Activated T-helper 2 cell treated with anti-CD3 and anti-CD28 coated beads, Interferon-gamma antibody, Interleukin-2, Interleukin-4, amounts not matched to agents 10 μg/mL and 5 μg/mL and 100 μg/mL, durations not matched to agents 14 hours and 24 hours and 36 hours (primary cell): ENCODE data around the gene MSRB2. TPM values are rescaled to one million over a fixed set of nuclear protein-coding genes. Genes with fewer than 3 reads are reported as not detected.
A peak's percentile ranks its signal among the peaks of the same experiment; 100 is the strongest.

Experiments used
- DNase-seq: peaks from one replicate; pipeline ENCODE4 v3.0.0; 2021; ENCODE audit warnings: low spot score
- H3K27ac Mint-ChIP-seq: one replicate; pipeline ENCODE4 v1.8.0; 2021; ENCODE audit warnings: mixed read lengths
- H3K27me3 Mint-ChIP-seq: one replicate; pipeline ENCODE4 v1.8.0; 2021; ENCODE audit warnings: low read depth, mixed read lengths
- H3K36me3 Mint-ChIP-seq: one replicate; pipeline ENCODE4 v1.8.0; 2021; ENCODE audit warnings: low read depth, mixed read lengths
- H3K4me1 Mint-ChIP-seq: one replicate; pipeline ENCODE4 v1.8.0; 2021; ENCODE audit warnings: low read depth, mixed read lengths
- H3K4me3 Mint-ChIP-seq: one replicate; pipeline ENCODE4 v1.8.0; 2021; ENCODE audit warnings: low read depth, mild to moderate bottlenecking, moderate library complexity, mixed read lengths
- H3K9me3 Mint-ChIP-seq: one replicate; pipeline ENCODE4 v1.8.0; 2021; ENCODE audit warnings: mixed read lengths
- intact Hi-C: fragments of 100-400 bp; cut with micrococcal nuclease; formaldehyde crosslinking; loops from one replicate; pipeline ENCODE4 v1.15.1; 2023
- total RNA-seq: library from RNA; stranded (reverse); gene quantifications from 2 replicates; pipeline ENCODE4 v1.2.3, GENCODE V29; 2022

The MSRB2 gene
- total RNA-seq, result 4.0 and 4.4 TPM in 2 replicates

DNA sequence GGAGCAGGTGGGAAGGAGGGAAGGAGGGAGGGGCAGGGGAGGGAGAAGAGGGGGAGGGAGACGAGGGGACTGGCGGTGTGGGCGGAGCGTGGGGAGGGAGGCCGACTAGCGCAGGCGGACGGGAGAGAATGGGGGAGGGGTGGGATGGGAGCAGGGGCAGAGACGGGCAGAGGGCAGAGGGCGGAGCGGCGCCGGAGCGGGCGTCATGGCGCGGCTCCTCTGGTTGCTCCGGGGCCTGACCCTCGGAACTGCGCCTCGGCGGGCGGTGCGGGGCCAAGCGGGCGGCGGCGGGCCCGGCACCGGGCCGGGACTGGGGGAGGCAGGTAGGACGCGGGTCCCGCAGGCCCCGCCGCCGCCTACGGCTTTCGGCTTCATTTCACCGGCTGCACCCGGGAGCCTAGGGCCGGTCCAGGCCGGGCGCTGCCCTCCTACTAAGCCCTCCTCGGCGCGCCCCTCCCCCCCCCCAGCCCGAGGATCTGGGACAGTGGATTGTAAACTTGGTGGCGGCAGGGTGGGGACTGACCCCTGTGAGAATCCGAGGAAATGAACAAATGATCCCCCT is at the start of gene MSRB2:
MSRB2 (plus strand) TSS at position 176 of the 562 bp plus-strand sequence; CDS start at position 206, 30 bp downstream.
- H3K27ac Mint-ChIP-seq, result peak within 1 kb of the TSS; percentile 83
- H3K9me3 Mint-ChIP-seq, result peaks cover 6% of the 10 kb centered on the region
- peaks cover 17% of the 10 kb centered on the region for H3K27me3 Mint-ChIP-seq
- DNase-seq, result peak; percentile 66
- peaks cover 4% of the 10 kb centered on the region for H3K36me3 Mint-ChIP-seq
- H3K4me3 Mint-ChIP-seq, result peak within 1 kb of the TSS; percentile 88
- H3K4me1 Mint-ChIP-seq, result peaks cover 41% of the 10 kb centered on the region
- intact Hi-C loops, result loop anchor here (1.0 to 10.0 kb wide), 5 partner anchors 269 to 1092 kb away; partner anchors contain the start of genes DNAJC1 and PIP4K2A

DNA sequence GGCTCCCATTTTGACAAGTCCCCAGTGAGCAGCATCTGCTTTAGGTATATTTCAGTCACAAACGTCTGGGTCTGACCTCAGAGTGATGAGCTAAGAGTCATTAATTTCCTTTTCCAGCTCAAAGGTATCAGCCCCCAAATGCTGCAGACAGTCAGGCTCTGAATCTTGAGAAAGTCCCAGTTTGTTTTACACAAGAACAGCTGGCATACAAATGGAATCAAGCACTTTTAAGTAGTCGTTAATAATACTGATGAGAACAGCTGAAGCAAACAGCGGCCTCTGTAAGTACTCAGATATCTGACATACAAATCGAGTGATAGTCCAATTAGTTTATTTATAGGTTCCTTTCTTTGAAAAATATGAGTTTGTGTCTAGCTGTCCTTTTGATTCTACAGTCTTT is 49.4 kb upstream of the MSRB2 start:
- no peak overlapping the region for H3K4me3 Mint-ChIP-seq
- no peaks in the 10 kb centered on the region for H3K4me1 Mint-ChIP-seq
- H3K9me3 Mint-ChIP-seq, result no peaks in the 10 kb centered on the region
- no peaks in the 10 kb centered on the region for H3K36me3 Mint-ChIP-seq
- intact Hi-C loops, result no loop called here
- no peak for DNase-seq
- peaks cover 7% of the 10 kb centered on the region for H3K27me3 Mint-ChIP-seq
- H3K27ac Mint-ChIP-seq, result no peak overlapping the region

DNA sequence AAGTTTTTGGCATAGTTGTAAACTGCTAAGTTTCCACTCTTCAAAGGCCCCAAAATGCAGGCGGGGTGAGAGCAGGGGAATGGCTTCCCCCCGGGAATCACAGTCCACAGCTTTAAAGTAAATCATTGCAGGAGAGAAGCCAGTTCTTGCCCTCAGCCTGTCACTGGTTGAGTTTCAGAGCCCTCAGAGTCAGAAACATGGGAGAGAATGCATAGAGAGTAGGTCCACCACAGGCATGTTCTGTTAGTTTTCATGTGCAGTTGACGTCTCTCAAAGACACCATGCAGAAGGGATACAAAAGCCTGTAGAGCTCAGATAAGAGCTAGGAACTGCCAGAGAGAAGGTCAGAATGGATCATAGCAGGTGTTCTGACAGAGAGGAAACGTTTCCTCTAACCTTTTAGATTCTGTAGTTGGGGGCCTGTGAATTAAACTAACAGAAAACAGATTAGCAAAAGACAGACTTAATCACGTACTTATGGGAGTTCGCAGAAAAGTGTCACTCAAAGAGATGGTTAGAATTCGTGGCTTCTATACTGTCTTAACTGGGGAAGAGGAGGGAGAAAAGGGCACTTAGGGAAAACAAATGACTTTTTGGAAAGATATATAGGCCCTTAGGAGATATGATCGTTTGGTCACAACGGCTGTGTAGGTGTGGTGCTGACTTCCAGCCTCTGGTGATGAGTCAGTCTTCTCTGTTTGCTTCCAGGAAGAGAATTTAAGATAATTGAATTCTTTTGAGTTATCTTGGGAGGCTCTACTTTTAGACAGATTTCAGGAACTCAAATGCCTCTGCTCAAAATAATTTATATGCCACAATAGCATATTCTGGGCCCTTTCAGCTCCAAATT is 48.0 kb upstream of the MSRB2 start:
- H3K9me3 Mint-ChIP-seq, result no peaks in the 10 kb centered on the region

DNA sequence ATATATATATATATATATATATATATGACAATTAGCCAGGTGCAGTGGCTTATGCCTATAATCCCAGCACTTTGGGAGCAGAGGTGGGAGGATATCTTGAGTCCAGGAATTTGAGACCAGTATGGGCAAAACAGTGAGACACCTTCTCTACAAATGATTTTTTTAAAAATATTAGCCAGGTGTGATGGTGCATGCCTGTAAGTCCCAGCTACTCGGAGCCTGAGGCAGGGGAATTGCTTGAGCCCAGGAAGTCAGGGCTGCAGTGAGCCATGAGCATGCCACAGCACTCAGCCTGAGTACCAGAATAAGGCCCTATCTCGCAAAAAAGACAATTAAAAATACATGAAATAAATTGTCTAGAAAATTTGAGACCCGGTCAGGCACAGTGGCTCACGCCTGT is 47.2 kb upstream of the MSRB2 start:
- Mint-ChIP-seq H3K9me3 (no peaks in the 10 kb centered on the region), H3K4me1 (no peaks in the 10 kb centered on the region), H3K4me3 (no peak overlapping the region), H3K36me3 (no peaks in the 10 kb centered on the region), H3K27ac (no peak overlapping the region), H3K27me3 (peaks cover 9% of the 10 kb centered on the region)
- no peak for DNase-seq
- intact Hi-C loops, result no loop called here

More for the DNA sequence above, 48.0 kb upstream of the MSRB2 start:
- H3K36me3 Mint-ChIP-seq, result no peaks in the 10 kb centered on the region
- no peak overlapping the region for H3K4me3 Mint-ChIP-seq
- no peak for DNase-seq
- H3K4me1 Mint-ChIP-seq, result no peaks in the 10 kb centered on the region
- intact Hi-C loops, result no loop called here
- no peak overlapping the region for H3K27ac Mint-ChIP-seq
- peaks cover 9% of the 10 kb centered on the region for H3K27me3 Mint-ChIP-seq

DNA sequence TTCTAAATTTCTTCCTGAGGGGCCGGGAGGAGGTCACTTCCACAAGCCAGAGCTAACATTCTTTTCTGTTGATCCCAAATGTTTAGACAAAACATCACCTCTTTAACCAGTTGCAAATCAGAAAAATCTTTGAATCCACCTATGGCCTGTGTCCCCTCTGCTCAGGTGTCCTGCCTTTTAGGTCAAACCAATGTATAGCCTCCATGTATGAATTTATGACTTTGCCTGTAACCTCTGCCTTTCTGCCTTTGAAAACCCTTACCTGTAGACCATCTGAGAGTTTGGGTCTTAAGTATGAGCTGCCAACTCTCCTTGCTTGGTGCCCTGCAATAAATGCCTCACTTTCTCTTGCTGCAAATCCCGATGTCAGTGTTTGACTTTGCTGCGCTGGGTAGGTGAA is 44.1 kb upstream of the MSRB2 start:
- Mint-ChIP-seq H3K36me3 (no peaks in the 10 kb centered on the region), H3K27me3 (peaks cover 6% of the 10 kb centered on the region), H3K4me3 (no peak overlapping the region), H3K9me3 (no peaks in the 10 kb centered on the region), H3K27ac (no peak overlapping the region), H3K4me1 (no peaks in the 10 kb centered on the region)
- intact Hi-C loops, result no loop called here
- DNase-seq, result no peak

DNA sequence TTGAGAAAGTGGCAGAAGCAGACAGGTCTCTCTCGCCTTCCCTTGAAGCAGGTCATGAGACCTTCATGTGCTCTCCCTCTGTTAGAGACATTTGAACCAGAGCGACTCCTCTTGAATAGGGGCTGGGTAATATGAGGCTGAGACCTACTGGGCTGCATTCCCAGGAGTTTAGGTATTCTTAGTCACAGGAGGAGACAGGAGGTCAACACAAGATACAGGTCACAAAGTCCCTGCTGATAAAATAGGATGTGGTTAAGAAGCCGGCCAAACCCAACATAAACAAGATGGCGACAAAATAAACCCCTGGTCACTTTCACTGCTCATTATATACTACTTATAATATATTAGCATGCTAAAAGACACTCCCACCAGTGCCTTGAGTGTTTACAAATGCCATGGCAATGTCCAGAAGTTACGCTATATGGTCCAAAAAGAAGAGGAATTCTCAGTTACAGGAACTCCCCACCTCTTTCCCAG is 43.5 kb upstream of the MSRB2 start:
- Mint-ChIP-seq H3K27ac (no peak overlapping the region), H3K36me3 (no peaks in the 10 kb centered on the region), H3K4me1 (no peaks in the 10 kb centered on the region), H3K27me3 (peaks cover 9% of the 10 kb centered on the region), H3K9me3 (no peaks in the 10 kb centered on the region), H3K4me3 (no peak overlapping the region)
- no peak for DNase-seq
- intact Hi-C loops, result no loop called here

DNA sequence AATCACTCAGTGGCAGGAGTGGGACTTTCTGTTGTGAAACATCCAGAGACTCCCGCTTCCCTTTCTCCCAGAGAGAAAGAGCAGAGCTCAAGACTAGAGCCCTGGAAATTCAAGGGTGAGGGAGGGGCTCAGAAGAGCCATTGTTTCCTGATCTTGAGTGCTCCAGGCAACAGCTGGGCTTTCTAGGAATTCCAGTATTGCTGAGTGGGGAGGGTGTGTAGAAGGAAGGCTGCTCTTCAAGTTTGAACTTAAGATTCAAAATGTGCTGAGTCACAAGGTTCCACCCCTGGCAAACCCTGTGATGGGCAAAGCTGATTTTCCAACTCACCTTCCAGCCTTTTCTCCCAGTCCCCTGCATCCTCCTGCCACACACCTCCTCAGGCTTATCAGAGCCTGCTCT is 42.3 kb upstream of the MSRB2 start:
- no peak overlapping the region for H3K27ac Mint-ChIP-seq
- H3K36me3 Mint-ChIP-seq, result no peaks in the 10 kb centered on the region
- intact Hi-C loops, result no loop called here
- H3K4me1 Mint-ChIP-seq, result no peaks in the 10 kb centered on the region
- H3K9me3 Mint-ChIP-seq, result no peaks in the 10 kb centered on the region
- no peak overlapping the region for H3K4me3 Mint-ChIP-seq
- no peak for DNase-seq
- H3K27me3 Mint-ChIP-seq, result peaks cover 9% of the 10 kb centered on the region

DNA sequence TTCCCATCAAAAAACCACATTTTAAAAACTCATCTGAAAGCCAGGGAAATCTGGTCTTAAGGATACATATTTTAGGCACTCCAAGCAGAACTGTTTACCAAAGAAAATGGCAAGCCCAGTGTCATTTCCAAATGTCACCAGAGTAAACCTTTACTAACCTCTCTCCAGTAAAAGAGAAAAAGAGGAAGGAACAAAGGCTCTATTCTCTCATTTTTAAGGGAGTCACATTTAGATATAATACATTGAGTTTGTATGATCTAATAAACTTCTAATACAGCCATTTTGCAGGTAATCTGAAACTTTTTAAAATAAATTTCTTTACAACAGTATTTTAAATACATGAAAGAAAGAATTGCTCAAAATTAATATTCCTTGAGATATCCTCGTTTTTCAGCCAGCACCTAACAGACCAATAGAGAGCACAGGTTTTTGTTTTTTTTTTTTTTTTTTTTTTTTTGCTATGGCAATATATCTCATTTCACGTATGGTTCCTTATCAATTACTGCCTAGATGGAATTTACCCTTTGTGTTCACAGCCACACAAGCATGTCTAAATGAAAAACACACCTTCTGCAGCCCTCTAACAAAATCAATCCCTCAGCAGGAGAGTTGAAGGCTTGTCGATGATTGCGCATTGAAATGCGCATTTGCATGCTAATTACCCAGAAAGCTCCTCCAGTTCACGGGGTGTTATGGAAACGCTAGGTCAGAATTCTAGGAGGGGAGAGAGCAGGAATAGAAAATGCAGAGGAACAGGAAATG is 39.8 kb upstream of the MSRB2 start:
- H3K4me3 Mint-ChIP-seq, result no peak overlapping the region
- H3K36me3 Mint-ChIP-seq, result no peaks in the 10 kb centered on the region
- H3K27ac Mint-ChIP-seq, result no peak overlapping the region
- H3K9me3 Mint-ChIP-seq, result no peaks in the 10 kb centered on the region
- H3K27me3 Mint-ChIP-seq, result peaks cover 13% of the 10 kb centered on the region
- DNase-seq, result no peak
- H3K4me1 Mint-ChIP-seq, result no peaks in the 10 kb centered on the region
- intact Hi-C loops, result no loop called here

DNA sequence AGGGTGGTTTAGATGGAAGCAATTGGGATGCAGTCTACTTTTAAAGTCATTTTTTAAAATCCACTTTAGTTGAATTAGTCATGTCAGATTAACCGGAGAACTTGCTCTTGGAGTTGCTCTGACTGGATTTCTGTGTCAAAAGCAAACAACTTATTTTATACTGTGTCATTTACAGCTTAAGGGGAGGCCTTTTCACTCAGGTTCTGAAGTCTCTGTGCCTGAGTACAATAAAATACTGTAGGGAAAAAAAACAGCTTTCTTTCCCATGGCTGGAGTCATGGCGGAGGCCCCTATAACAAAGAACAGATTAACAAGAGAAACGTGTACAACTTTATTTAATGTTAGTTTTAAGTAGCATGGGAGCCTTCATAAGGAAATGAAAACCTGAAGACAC is 39.2 kb upstream of the MSRB2 start:
- Mint-ChIP-seq H3K36me3 (no peaks in the 10 kb centered on the region), H3K9me3 (no peaks in the 10 kb centered on the region), H3K4me1 (no peaks in the 10 kb centered on the region), H3K27ac (no peak overlapping the region), H3K4me3 (no peak overlapping the region), H3K27me3 (peaks cover 13% of the 10 kb centered on the region)
- intact Hi-C loops, result no loop called here
- no peak for DNase-seq

DNA sequence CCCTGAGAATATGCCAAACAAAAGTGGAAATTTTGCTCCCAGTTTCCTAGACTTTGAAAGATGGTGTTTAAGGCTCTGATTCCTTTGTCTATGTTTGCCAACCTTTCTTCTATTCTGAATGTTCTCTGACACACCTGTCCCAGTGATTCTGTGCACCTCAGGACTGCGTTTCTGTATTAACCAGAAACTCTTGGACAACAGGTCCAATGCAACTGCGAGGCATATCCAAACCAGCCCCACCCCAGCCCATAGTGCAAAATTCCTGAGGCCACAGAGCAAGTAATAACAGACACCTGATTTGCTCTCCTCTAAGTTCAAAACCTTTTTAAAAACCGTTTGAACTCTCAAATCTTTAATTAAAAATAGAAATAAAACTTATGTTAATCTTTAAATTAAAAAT is 37.0 kb upstream of the MSRB2 start:
- DNase-seq, result no peak
- no peak overlapping the region for H3K4me3 Mint-ChIP-seq
- peaks cover 11% of the 10 kb centered on the region for H3K27me3 Mint-ChIP-seq
- no peaks in the 10 kb centered on the region for H3K9me3 Mint-ChIP-seq
- no peak overlapping the region for H3K27ac Mint-ChIP-seq
- intact Hi-C loops, result no loop called here
- no peaks in the 10 kb centered on the region for H3K36me3 Mint-ChIP-seq
- H3K4me1 Mint-ChIP-seq, result no peaks in the 10 kb centered on the region

DNA sequence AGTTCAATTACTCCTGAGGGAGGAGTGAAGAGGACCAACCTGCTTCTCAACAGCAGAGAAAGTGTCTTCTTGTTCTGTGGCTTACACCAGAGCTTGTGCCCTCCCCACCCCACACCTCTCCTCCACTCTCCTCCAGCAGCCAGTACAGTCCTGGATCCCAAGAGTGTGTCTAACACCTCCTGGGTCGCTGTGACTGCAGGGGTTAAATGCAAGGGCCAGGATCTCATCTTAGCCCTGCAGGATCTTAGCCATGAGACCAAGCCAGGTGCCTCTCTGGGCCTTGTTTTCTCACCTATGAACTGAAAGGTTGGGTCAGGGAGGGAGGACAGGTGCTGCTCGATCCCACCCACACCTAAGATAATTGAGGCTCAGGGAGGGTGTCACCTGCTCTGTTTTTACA is 34.5 kb upstream of the MSRB2 start:
- intact Hi-C loops, result loop anchor here (10.0 kb wide), 1 partner anchor 486 kb away; no protein-coding TSS in a partner anchor
- Mint-ChIP-seq H3K36me3 (no peaks in the 10 kb centered on the region), H3K9me3 (no peaks in the 10 kb centered on the region), H3K27me3 (peaks cover 9% of the 10 kb centered on the region), H3K4me1 (no peaks in the 10 kb centered on the region), H3K4me3 (no peak overlapping the region), H3K27ac (no peak overlapping the region)
- DNase-seq, result no peak

DNA sequence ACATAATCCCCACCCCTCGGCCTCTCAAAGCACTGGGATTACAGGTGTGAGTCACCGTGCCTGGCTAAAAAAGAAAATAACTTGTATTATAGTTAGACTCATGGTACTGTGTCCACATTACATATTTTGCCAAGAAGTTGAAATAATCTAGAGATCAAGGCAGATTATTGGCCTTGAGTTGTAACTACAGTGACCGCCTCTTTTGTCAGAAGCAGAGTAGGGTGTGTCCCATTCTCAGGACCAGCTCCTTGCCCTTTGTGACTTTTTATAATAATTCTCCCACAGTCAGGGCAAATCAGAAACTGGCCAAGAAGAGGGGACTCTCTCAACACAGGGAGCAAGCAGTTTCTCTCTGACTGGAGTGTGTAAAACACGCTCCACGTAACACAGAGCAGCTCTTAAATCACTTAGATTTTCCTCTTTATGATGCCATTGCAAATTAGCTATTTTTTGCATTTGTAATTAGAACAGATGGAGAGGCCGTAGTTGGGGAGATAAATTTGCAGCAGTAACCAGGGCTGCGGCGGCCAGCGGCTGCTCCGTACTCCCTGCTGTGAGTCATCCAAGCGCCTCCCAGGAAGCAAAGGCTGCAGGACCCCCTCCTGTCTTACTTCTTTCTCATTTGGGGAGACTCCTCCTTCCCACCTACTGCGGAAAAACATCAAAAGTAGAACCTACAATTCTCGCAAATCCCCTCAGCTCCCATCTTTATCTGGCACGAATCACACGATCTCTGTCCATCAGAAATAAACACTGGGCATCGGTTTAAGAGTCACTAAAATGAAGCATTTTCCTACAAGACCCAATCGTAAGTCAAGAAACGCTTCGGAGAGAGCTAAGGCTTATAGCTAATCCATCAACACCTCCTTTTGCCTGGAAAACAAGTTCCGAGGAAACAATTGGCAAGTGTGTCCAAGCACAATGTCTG is 32.1 kb upstream of the MSRB2 start:
- no peaks in the 10 kb centered on the region for H3K36me3 Mint-ChIP-seq
- no peak for DNase-seq
- H3K27ac Mint-ChIP-seq, result no peak overlapping the region
- H3K9me3 Mint-ChIP-seq, result no peaks in the 10 kb centered on the region
- intact Hi-C loops, result loop anchor here (10.0 kb wide), 1 partner anchor 489 kb away; no protein-coding TSS in a partner anchor
- H3K4me1 Mint-ChIP-seq, result peaks cover 2% of the 10 kb centered on the region
- H3K4me3 Mint-ChIP-seq, result no peak overlapping the region
- peaks cover 3% of the 10 kb centered on the region for H3K27me3 Mint-ChIP-seq
